Measurements from ENCODE around the gene KLC1. TPM values are rescaled to one million over a fixed set of nuclear protein-coding genes. Genes with fewer than 3 reads are reported as not detected.
A peak's percentile ranks its signal among the peaks of the same experiment; 100 is the strongest.
"Not testable (repeated sequence)": the region's sequence is repeated elsewhere in the genome, so short reads cannot be mapped to it uniquely, and the experiment has no call there.

The KLC1 gene
- total RNA-seq, 4 donors from 2014 or later: 205 to 427 (median 291) TPM

DNA sequence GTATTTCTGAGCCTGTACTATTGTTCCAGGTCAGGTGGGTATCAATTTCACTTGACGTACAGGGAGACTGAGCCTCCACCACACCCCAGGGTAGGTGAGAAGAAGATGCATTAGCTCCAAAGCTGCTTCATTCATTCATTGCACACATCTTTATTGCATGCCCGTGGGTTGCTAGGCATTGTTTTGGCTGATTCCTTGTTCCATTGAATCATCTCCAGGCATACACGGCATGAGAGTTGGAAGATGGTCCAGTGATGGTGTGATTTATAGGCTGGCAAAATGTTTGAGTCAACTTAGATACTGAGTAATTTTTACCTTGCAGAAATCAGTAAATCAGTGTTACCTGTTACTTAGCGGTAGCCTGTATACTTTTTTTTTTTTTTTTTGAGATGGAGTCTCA lies 21.2 kb downstream of the KLC1 start:
- DNase-seq: no peak
- no peak overlapping the region for H3K4me3 ChIP-seq
- TF ChIP-seq, protein P1, sequence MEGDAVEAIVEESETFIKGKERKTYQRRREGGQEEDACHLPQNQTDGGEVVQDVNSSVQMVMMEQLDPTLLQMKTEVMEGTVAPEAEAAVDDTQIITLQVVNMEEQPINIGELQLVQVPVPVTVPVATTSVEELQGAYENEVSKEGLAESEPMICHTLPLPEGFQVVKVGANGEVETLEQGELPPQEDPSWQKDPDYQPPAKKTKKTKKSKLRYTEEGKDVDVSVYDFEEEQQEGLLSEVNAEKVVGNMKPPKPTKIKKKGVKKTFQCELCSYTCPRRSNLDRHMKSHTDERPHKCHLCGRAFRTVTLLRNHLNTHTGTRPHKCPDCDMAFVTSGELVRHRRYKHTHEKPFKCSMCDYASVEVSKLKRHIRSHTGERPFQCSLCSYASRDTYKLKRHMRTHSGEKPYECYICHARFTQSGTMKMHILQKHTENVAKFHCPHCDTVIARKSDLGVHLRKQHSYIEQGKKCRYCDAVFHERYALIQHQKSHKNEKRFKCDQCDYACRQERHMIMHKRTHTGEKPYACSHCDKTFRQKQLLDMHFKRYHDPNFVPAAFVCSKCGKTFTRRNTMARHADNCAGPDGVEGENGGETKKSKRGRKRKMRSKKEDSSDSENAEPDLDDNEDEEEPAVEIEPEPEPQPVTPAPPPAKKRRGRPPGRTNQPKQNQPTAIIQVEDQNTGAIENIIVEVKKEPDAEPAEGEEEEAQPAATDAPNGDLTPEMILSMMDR (IDR thresholded peaks at IDR 0.05): no peak
- TF ChIP-seq POLR2A (IDR thresholded peaks at IDR 0.05) (no peak), POLR2AphosphoS5 (IDR thresholded peaks at IDR 0.05) (no peak), EP300 (IDR thresholded peaks at IDR 0.05; ENCODE audit: low read depth) (no peak)
- in situ Hi-C loops (cut with MboI; ENCODE audit: low pct_ligation_motif_present in 1 of 4, low pct_unique_long_range_greater_than_20kb in 1 of 4, low sequenced_read_pairs in 3 of 4) (no loop called here), intact Hi-C loops (cut with DNase I; ENCODE audit: low total_unique reads) (no loop called here)
- H3K36me3 ChIP-seq: peaks cover 0 to 9% (median 3%) of the 10 kb centered on the region in 4 donors
- no peaks in the 10 kb centered on the region for H3K27me3 ChIP-seq
- WGBS, 2 donors (ENCODE audit: low coverage in 1 of 2): 70 to 90% methylated on average over 3 to 4 of the region's 4 CpGs
- peaks cover 0 to 40% (median 24%) of the 10 kb centered on the region in 4 donors for H3K4me1 ChIP-seq
- no peaks in the 10 kb centered on the region for H3K9me3 ChIP-seq
- H3K27ac ChIP-seq: no peak overlapping the region

DNA sequence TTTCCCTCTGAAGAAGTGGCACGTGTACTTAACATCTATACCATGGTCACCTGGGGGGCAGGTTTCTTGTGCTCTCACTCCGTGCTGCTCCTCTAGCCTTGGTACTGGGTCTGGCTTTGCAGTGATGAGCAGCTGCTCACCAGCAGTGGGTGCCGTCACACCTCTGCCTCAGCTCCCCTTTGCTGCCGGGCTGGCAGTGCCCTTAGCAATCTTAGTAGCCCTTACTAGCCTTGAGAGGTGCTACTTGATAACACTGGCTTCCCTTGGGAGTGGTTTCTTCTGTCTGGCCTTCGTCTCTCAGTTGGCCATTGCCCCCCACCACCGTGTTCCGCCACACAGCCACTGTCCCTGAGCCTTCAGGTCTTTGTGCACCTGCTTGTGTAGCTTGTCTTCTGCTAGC lies 22.6 kb downstream of the KLC1 start:
- Histone ChIP-seq H3K36me3 (peaks cover 0 to 20% (median 8%) of the 10 kb centered on the region in 4 donors), H3K9me3 (no peaks in the 10 kb centered on the region), H3K4me3 (no peak overlapping the region), H3K27me3 (no peaks in the 10 kb centered on the region), H3K27ac (no peak overlapping the region), H3K4me1 (peaks cover 0 to 50% (median 28%) of the 10 kb centered on the region in 4 donors)
- DNase-seq: no peak
- WGBS, 2 donors (ENCODE audit: low coverage in 1 of 2): 82 to 83% methylated on average over 5 to 7 of the region's 7 CpGs
- intact Hi-C loops (cut with DNase I; ENCODE audit: low total_unique reads): no loop called here
- in situ Hi-C loops (cut with MboI; ENCODE audit: low pct_ligation_motif_present in 1 of 4, low pct_unique_long_range_greater_than_20kb in 1 of 4, low sequenced_read_pairs in 3 of 4): no loop called here
- TF ChIP-seq POLR2AphosphoS5 (IDR thresholded peaks at IDR 0.05) (no peak), POLR2A (IDR thresholded peaks at IDR 0.05) (no peak), EP300 (IDR thresholded peaks at IDR 0.05; ENCODE audit: low read depth) (no peak)
- TF ChIP-seq, protein P1 (IDR thresholded peaks at IDR 0.05): no peak

DNA sequence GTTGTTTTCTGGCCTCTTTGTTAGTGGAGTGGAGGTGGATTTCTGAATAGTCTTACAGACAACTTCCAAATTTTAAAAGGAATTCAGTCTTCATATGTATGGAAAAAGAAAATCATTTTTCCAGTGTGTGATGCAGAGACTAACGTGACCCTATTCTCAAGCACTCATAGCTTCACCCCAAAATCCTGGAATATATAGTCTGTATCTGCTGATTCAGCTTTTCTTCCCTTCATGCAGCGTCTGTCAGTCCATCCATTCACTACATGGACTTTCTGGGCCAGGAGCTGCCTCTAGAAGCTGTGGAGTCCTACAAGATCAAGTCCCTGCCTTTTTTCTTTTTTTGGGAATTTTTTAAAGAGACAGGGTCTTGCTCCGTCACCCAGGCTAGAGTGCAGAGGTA lies 23.8 kb downstream of the KLC1 start:
- Histone ChIP-seq H3K27ac (peak overlapping the region in 3 of 4 donors; percentile 15 to 34 (median 19)), H3K36me3 (peaks cover 0 to 23% (median 9%) of the 10 kb centered on the region in 4 donors), H3K27me3 (no peaks in the 10 kb centered on the region), H3K4me3 (no peak overlapping the region), H3K4me1 (peaks cover 0 to 58% (median 35%) of the 10 kb centered on the region in 4 donors), H3K9me3 (no peaks in the 10 kb centered on the region)
- no peak for DNase-seq
- WGBS, 2 donors (ENCODE audit: low coverage in 1 of 2): 76 to 86% methylated on average over 3 of the region's 3 CpGs
- in situ Hi-C loops (cut with MboI; ENCODE audit: low pct_ligation_motif_present in 1 of 4, low pct_unique_long_range_greater_than_20kb in 1 of 4, low sequenced_read_pairs in 3 of 4): no loop called here
- intact Hi-C loops (cut with DNase I; ENCODE audit: low total_unique reads): no loop called here
- TF ChIP-seq POLR2A (IDR thresholded peaks at IDR 0.05): no peak
- TF ChIP-seq, protein P1 (IDR thresholded peaks at IDR 0.05): no peak
- no peak for TF ChIP-seq EP300 (IDR thresholded peaks at IDR 0.05; ENCODE audit: low read depth)
- no peak for TF ChIP-seq POLR2AphosphoS5 (IDR thresholded peaks at IDR 0.05)

DNA sequence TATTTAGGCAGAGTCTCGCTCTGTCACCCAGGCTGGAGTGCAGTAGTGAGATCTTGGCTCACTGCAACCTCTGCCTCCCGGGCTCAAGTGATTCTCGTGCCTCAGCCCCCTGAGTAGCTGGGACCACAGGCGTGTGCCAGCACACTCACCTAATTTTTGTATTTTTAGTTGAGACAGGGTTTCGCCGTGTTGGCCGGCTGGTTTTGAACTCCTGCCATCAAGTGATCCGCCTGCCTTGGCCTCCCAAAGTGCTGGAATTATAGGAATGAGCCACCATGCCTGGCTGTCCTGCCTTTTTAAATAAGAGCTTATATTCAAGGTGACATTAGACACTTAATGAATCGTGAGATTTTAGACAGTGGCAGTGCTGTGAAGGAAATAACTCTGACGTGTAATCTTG lies 24.3 kb downstream of the KLC1 start:
- H3K4me1 ChIP-seq: peaks cover 0 to 58% (median 35%) of the 10 kb centered on the region in 4 donors
- DNase-seq; in situ Hi-C loops (cut with MboI; ENCODE audit: low pct_ligation_motif_present in 1 of 4, low pct_unique_long_range_greater_than_20kb in 1 of 4, low sequenced_read_pairs in 3 of 4); H3K9me3 ChIP-seq; intact Hi-C loops (cut with DNase I; ENCODE audit: low total_unique reads); H3K4me3 ChIP-seq; H3K27me3 ChIP-seq: not testable (repeated sequence)
- H3K36me3 ChIP-seq: peaks cover 0 to 26% (median 11%) of the 10 kb centered on the region in 4 donors
- 70% methylated on average over 5 to 10 of the region's 10 CpGs for WGBS, 2 donors (ENCODE audit: low coverage in 1 of 2)
- peak overlapping the region in 3 of 4 donors; percentile 15 to 34 (median 19) for H3K27ac ChIP-seq

DNA sequence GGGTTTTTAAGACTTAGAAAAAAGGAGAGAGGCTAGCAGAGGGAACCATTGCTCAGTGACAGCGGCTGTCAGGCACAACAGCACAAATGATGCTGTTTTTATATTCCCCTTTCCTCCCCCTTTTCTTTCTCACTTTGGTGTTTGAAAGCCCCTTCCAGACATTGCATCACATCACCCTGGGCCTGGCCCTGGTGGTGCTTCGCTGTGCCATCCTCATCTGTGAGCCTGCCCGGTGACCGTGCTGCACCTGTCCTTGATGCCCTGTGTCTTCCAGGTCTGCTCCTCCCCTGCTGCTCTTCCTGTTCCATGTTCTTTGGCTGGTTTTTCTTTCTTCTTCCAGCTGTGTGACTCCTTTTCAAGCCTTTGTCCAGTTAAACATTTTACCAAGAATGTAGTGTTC lies 24.8 kb downstream of the KLC1 start:
- H3K4me3 ChIP-seq: no peak overlapping the region
- 69 to 72% methylated on average over 3 to 4 of the region's 4 CpGs for WGBS, 2 donors (ENCODE audit: low coverage in 1 of 2)
- in situ Hi-C loops (cut with MboI; ENCODE audit: low pct_ligation_motif_present in 1 of 4, low pct_unique_long_range_greater_than_20kb in 1 of 4, low sequenced_read_pairs in 3 of 4): no loop called here
- intact Hi-C loops (cut with DNase I; ENCODE audit: low total_unique reads): no loop called here
- peak overlapping the region in 3 of 4 donors; percentile 15 to 34 (median 19) for H3K27ac ChIP-seq
- H3K4me1 ChIP-seq: peaks cover 0 to 58% (median 35%) of the 10 kb centered on the region in 4 donors
- no peaks in the 10 kb centered on the region for H3K9me3 ChIP-seq
- TF ChIP-seq EP300 (IDR thresholded peaks at IDR 0.05; ENCODE audit: low read depth): no peak
- no peak for TF ChIP-seq POLR2AphosphoS5 (IDR thresholded peaks at IDR 0.05)
- peaks cover 0 to 29% (median 11%) of the 10 kb centered on the region in 4 donors for H3K36me3 ChIP-seq
- no peaks in the 10 kb centered on the region for H3K27me3 ChIP-seq
- no peak for DNase-seq

Measured in transverse colon (tissue), 4 donors.